Mammary epithelial cell (primary cell): ENCODE measurements around the gene EHD4.

Experiments
- CTCF ChIP-seq, 2 donors: IDR thresholded peaks in 1 of 2; conservative IDR thresholded peaks in 1 of 2; 2 replicates each; pipeline ENCODE4 v1.5.1; 2011 to 2012; ENCODE audit warnings: inconsistent platforms in 2 of 2, low read length in 2 of 2, mild to moderate bottlenecking in 2 of 2, control low read depth in 1 of 2, low read depth in 1 of 2; ENCODE audit not compliant: insufficient read depth in 1 of 2; ENCODE audit errors: extremely low read depth in 1 of 2
- EZH2 ChIP-seq: IDR thresholded peaks from 2 replicates; pipeline ENCODE4 v1.6.1; 2012; ENCODE audit warnings: low read length, inconsistent platforms, borderline replicate concordance

- TF ChIP-seq CTCF (conservative IDR thresholded peaks at IDR 0.05 in 1 of 2, IDR thresholded peaks at IDR 0.05 in 1 of 2; ENCODE audit: extremely low read depth in 1 of 2, insufficient read depth in 1 of 2, low read depth in 1 of 2, low read length in 2 of 2) = no peak
- TF ChIP-seq EZH2 = no peak
These were observed 21.9 kb downstream of the EHD4 start for GRCh38 chr15:41950489-41950888.
